Activated CD4-positive, alpha-beta T cell treated with anti-CD3 and anti-CD28 coated beads, Interleukin-2, amount 10 ng/mL, durations not matched to agents 24 days and 14 days (primary cell): ENCODE results near the gene ADPRS. TPM values are rescaled to one million over a fixed set of nuclear protein-coding genes. Genes with fewer than 3 reads are reported as not detected.

ENCODE experiments used
- DNase-seq: peaks from one replicate; pipeline ENCODE4 v3.0.0; 2022
- H3K27ac Mint-ChIP-seq: one replicate; pipeline ENCODE4 v1.8.0; 2022; ENCODE audit warnings: mild to moderate bottlenecking, mixed read lengths
- H3K27me3 Mint-ChIP-seq: one replicate; pipeline ENCODE4 v1.8.0; 2022; ENCODE audit warnings: mixed read lengths
- H3K36me3 Mint-ChIP-seq: one replicate; pipeline ENCODE4 v1.8.0; 2022; ENCODE audit warnings: low read depth, mild to moderate bottlenecking, mixed read lengths
- H3K4me1 Mint-ChIP-seq: one replicate; pipeline ENCODE4 v1.8.0; 2021; ENCODE audit warnings: mixed read lengths
- H3K4me3 Mint-ChIP-seq: one replicate; pipeline ENCODE4 v1.8.0; 2022; ENCODE audit warnings: mild to moderate bottlenecking, moderate library complexity, mixed read lengths
- H3K9me3 Mint-ChIP-seq: one replicate; pipeline ENCODE4 v1.8.0; 2021; ENCODE audit warnings: mixed read lengths
- intact Hi-C: fragments of 100-400 bp; cut with micrococcal nuclease; formaldehyde crosslinking; loops from one replicate; pipeline ENCODE4 v1.15.1; 2023
- total RNA-seq: library from RNA; stranded (reverse); gene quantifications from 2 replicates; pipeline ENCODE4 v1.2.3, GENCODE V29; 2022

ADPRS gene
- total RNA-seq, 1 donor from 2014 or later, result 35.3 TPM

- H3K27me3 Mint-ChIP-seq, result no peaks in the 10 kb centered on the region
- H3K36me3 Mint-ChIP-seq, result peaks cover 31% of the 10 kb centered on the region
Observed at GRCh38 chr1:36136535-36136934, 47.8 kb downstream of the ADPRS start.

DNA sequence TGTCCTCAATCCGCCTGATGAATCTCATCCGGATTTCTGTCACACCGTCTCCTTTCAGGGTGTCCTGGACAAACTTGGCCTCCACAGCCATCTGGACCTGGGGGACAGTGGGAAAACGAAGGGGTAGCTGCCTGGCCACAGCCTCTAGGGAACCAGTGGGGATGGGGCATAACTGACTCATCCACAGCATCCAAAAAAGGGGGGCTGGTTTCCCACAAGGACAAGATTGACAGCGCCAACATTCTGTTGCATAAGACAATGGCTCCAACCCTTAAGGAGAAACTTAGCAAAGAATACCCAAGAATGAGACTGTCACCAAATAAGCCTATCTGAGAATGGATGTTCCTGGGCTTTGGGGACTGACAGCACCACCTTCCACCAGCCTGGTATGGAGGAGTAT lies 48.5 kb downstream of the ADPRS start:
- Mint-ChIP-seq H3K27me3 (no peaks in the 10 kb centered on the region), H3K4me3 (no peak overlapping the region), H3K36me3 (peaks cover 33% of the 10 kb centered on the region), H3K9me3 (no peaks in the 10 kb centered on the region), H3K4me1 (peaks cover 18% of the 10 kb centered on the region), H3K27ac (no peak overlapping the region)
- intact Hi-C loops, result no loop called here
- DNase-seq, result no peak

More at GRCh38 chr1:36136535-36136934, 47.8 kb downstream of the ADPRS start:
- no peak for DNase-seq
- no peak overlapping the region for H3K4me3 Mint-ChIP-seq
- H3K27ac Mint-ChIP-seq, result no peak overlapping the region
- intact Hi-C loops, result no loop called here
- peaks cover 14% of the 10 kb centered on the region for H3K4me1 Mint-ChIP-seq
- no peaks in the 10 kb centered on the region for H3K9me3 Mint-ChIP-seq

DNA sequence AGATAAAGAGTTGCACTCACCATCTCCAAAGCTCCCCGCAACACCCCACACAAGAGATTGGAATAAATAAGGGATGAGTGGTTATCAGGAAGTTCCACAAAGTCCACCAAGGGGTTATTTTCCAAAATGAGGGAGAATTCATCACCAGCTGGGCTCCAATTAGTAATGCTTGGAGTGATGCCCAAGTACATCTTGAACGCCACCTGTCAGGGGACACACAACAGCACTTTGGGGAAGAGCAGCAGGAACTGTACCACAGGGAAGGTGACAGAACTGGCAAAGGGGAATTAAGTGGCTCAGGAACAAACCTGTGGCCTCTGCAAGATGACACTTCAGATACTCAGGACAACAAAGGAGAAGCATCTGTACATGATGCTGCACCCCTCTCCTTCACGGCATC lies 49.1 kb downstream of the ADPRS start:
- Mint-ChIP-seq H3K9me3 (no peaks in the 10 kb centered on the region), H3K4me3 (no peak overlapping the region), H3K36me3 (peaks cover 34% of the 10 kb centered on the region), H3K27ac (no peak overlapping the region), H3K4me1 (peaks cover 19% of the 10 kb centered on the region), H3K27me3 (no peaks in the 10 kb centered on the region)
- no peak for DNase-seq
- intact Hi-C loops, result no loop called here

GRCh38 chr1:36139521-36139920 lies 50.8 kb downstream of the ADPRS start:
- H3K36me3 Mint-ChIP-seq, result peaks cover 40% of the 10 kb centered on the region
- H3K4me3 Mint-ChIP-seq, result no peak overlapping the region
- no peak for DNase-seq
- H3K27ac Mint-ChIP-seq, result no peak overlapping the region
- H3K9me3 Mint-ChIP-seq, result no peaks in the 10 kb centered on the region
- peaks cover 28% of the 10 kb centered on the region for H3K4me1 Mint-ChIP-seq
- intact Hi-C loops, result no loop called here
- H3K27me3 Mint-ChIP-seq, result no peaks in the 10 kb centered on the region

- DNase-seq, result no peak
- peaks cover 36% of the 10 kb centered on the region for H3K36me3 Mint-ChIP-seq
- H3K4me1 Mint-ChIP-seq, result peaks cover 28% of the 10 kb centered on the region
- no peaks in the 10 kb centered on the region for H3K9me3 Mint-ChIP-seq
- H3K27me3 Mint-ChIP-seq, result no peaks in the 10 kb centered on the region
- H3K4me3 Mint-ChIP-seq, result no peak overlapping the region
- no peak overlapping the region for H3K27ac Mint-ChIP-seq
- intact Hi-C loops, result no loop called here
Observed at GRCh38 chr1:36142121-36142520, 53.4 kb downstream of the ADPRS start.

DNA sequence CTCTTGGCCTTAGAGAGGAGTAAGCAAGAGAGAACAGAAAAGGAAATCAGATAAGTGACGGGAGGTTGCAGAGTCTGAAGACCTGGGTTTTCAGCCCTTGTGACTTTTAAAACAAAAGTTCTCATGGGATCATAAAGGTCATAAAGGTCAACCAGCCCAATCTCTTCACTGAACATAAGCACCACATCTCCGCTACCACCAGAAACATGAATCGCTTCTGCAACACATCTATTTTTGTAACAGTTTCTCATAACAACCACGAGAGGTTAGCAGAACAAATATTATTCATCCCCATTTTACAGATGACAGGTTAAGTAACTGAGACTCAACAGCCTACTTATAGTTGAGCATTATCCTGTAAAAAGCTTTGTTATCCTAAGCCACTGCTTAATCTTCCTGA lies 54.7 kb downstream of the ADPRS start:
- intact Hi-C loops, result no loop called here
- peaks cover 36% of the 10 kb centered on the region for H3K4me1 Mint-ChIP-seq

More for the DNA sequence above, 54.7 kb downstream of the ADPRS start:
- Mint-ChIP-seq H3K36me3 (peaks cover 35% of the 10 kb centered on the region), H3K27ac (no peak overlapping the region), H3K4me3 (no peak overlapping the region), H3K9me3 (no peaks in the 10 kb centered on the region), H3K27me3 (no peaks in the 10 kb centered on the region)
- no peak for DNase-seq

Other genes with a start within 250 kb of the ADPRS start
- gene AGO1, start 205.7 kb upstream of the ADPRS start, total RNA-seq, result 38.6 and 39.1 TPM in 2 replicates
- 25.9 and 32.1 TPM in 2 replicates for gene AGO3, start 157.8 kb upstream of the ADPRS start, total RNA-seq
- gene TEKT2, start 4.8 kb upstream of the ADPRS start, total RNA-seq, result not detected in 2 replicates
- 0.12 TPM in 2 replicates for gene COL8A2, start 36.3 kb downstream of the ADPRS start, total RNA-seq
- gene TRAPPC3, start 60.6 kb downstream of the ADPRS start, total RNA-seq, result 71.2 and 72.4 TPM in 2 replicates
- 170 and 177 TPM in 2 replicates for gene MAP7D1, start 67.3 kb downstream of the ADPRS start, total RNA-seq
- 157 and 161 TPM in 2 replicates for gene THRAP3, start 135.6 kb downstream of the ADPRS start, total RNA-seq
- 17.0 and 19.4 TPM in 2 replicates for gene SH3D21, start 217.5 kb downstream of the ADPRS start, total RNA-seq
- 7.5 and 9.0 TPM in 2 replicates for gene EVA1B, start 234.8 kb downstream of the ADPRS start, total RNA-seq